Spleen (tissue), 11 donors: ENCODE data around the gene ANKFN1. TPM values are rescaled to one million over a fixed set of nuclear protein-coding genes. Genes with fewer than 3 reads are reported as not detected.

Experiments used
- DNase-seq: peaks from one replicate; pipeline ENCODE4 v3.0.0-alpha.2; 2020
- H3K27ac ChIP-seq, 8 donors: fragments of 200-600 bp; sonication (generic) in 7 of 8; 1 replicate in 4 of 8; 2 replicates in 4 of 8; pipeline versions ENCODE4 v1.5.0 to v1.8.0; 2016 to 2021; ENCODE audit warnings: inconsistent platforms in 4 of 8, mild to moderate bottlenecking in 4 of 8, moderate library complexity in 1 of 8
- H3K27me3 ChIP-seq, 7 donors: fragments of 200-600 bp; sonication (generic) in 6 of 7; replicated peaks in 1 of 7; 1 replicate in 4 of 7; 2 replicates in 3 of 7; pipeline versions ENCODE4 v1.5.0 to v1.8.0; 2016 to 2021; ENCODE audit warnings: inconsistent platforms in 3 of 7, mild to moderate bottlenecking in 1 of 7
- H3K36me3 ChIP-seq, 6 donors: fragments of 200-600 bp; sonication (generic) in 5 of 6; 1 replicate in 4 of 6; 2 replicates in 2 of 6; pipeline versions ENCODE4 v1.5.0 to v1.8.0; 2016 to 2021; ENCODE audit warnings: inconsistent platforms in 2 of 6
- H3K4me1 ChIP-seq, 6 donors: fragments of 200-600 bp; sonication (generic) in 5 of 6; 1 replicate in 3 of 6; 2 replicates in 3 of 6; pipeline versions ENCODE4 v1.5.0 to v1.8.0; 2016 to 2021; ENCODE audit warnings: inconsistent platforms in 3 of 6
- H3K4me3 ChIP-seq, 8 donors: fragments of 200-600 bp; sonication (generic) in 7 of 8; 1 replicate in 4 of 8; 2 replicates in 4 of 8; pipeline versions ENCODE4 v1.5.0 to v1.8.0; 2016 to 2021; ENCODE audit warnings: inconsistent platforms in 4 of 8, mild to moderate bottlenecking in 4 of 8, moderate library complexity in 2 of 8
- H3K9me3 ChIP-seq, 8 donors: fragments of 200-600 bp; sonication (generic) in 7 of 8; 1 replicate in 4 of 8; 2 replicates in 4 of 8; pipeline versions ENCODE4 v1.5.0 to v1.8.0; 2016 to 2021; ENCODE audit warnings: inconsistent platforms in 4 of 8
- POLR2A ChIP-seq, 3 donors: fragments of 450-650 bp; IDR thresholded peaks; one replicate each; pipeline ENCODE4 v1.5.1; 2017; ENCODE audit warnings: antibody characterized with exemption in 3 of 3, mild to moderate bottlenecking in 1 of 3
- POLR2AphosphoS5 ChIP-seq, 3 donors: sonication (generic); formaldehyde crosslinking; IDR thresholded peaks; one replicate each; pipeline ENCODE4 v1.5.1; 2017; ENCODE audit warnings: antibody characterized with exemption in 3 of 3
- WGBS, 5 donors: extraction: QIAGEN DNeasy Blood & Tissue Kit in 3 of 5; methylation state at CpG; one replicate each; pipeline versions ENCODE4 v1.1.5 to v1.1.7; 2013 to 2018; 5-methylcytosine and 5-hydroxymethylcytosine counted together
- intact Hi-C: fragments of 100-400 bp; cut with DNase I; formaldehyde crosslinking; loops from one replicate; pipeline ENCODE4 v1.15.0; 2023; ENCODE audit warnings: low total_unique reads
- polyA plus RNA-seq, 3 donors: library from polyadenylated mRNA; stranded (reverse); fragments of 200-250 nt; gene quantifications; one replicate each; pipeline ENCODE4 v1.2.1, GENCODE V29; 2013
- total RNA-seq, 7 donors: library from RNA; depleted of rRNA in 3 of 7; stranded (reverse); fragments of >200 nt in 3 of 7; fragmentation: NEBNext Ultra II Directional in 4 of 7; extraction: Animal tissue kit (Norgen Biotek cat#: 25700) in 4 of 7; gene quantifications; one replicate each; pipeline versions ENCODE4 v1.1.0 to v1.2.1, GENCODE V29; 2016 to 2021
- TF ChIP-seq, protein P1 (sequence below), 11 experiments: fragments of 200-600 bp in 7 of 11; fragments of 450-650 bp in 4 of 11; sonication (generic) in 4 of 11; IDR thresholded peaks in 8 of 11; conservative IDR thresholded peaks in 3 of 11; 1 replicate in 7 of 11; 2 replicates in 4 of 11; pipeline versions ENCODE4 v1.4.0 to v1.8.0; 2016 to 2021; ENCODE audit warnings: antibody characterized with exemption in 11 of 11, inconsistent platforms in 4 of 11, mild to moderate bottlenecking in 1 of 11
- donor health status: healthy with polysubstance abuse.
- donor health status: DM: no; HTN: no; CAD: no; lungs with moderate emphysema.
- donor health status: DM: no; HTN: no; CAD: no.
- donor health status: Bipolar disorder and iron deficiency.
- donor health status: healthy.
- donor health status: DM: no; HTN: no; CAD: no.
- donor health status: DM: yes; HTN: yes; CAD: no.

The ANKFN1 gene
- total and polyA plus RNA-seq, 10 donors = 0.19 to 0.58 TPM; not detected in 8

- 7 to 17% (median 12%) methylated on average over 1 of the region's 1 CpG for WGBS, 5 donors
- no peak for DNase-seq
- TF ChIP-seq, protein P1, sequence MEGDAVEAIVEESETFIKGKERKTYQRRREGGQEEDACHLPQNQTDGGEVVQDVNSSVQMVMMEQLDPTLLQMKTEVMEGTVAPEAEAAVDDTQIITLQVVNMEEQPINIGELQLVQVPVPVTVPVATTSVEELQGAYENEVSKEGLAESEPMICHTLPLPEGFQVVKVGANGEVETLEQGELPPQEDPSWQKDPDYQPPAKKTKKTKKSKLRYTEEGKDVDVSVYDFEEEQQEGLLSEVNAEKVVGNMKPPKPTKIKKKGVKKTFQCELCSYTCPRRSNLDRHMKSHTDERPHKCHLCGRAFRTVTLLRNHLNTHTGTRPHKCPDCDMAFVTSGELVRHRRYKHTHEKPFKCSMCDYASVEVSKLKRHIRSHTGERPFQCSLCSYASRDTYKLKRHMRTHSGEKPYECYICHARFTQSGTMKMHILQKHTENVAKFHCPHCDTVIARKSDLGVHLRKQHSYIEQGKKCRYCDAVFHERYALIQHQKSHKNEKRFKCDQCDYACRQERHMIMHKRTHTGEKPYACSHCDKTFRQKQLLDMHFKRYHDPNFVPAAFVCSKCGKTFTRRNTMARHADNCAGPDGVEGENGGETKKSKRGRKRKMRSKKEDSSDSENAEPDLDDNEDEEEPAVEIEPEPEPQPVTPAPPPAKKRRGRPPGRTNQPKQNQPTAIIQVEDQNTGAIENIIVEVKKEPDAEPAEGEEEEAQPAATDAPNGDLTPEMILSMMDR (IDR thresholded peaks at IDR 0.05 in 8 of 11, conservative IDR thresholded peaks at IDR 0.05 in 3 of 11) = no peak
- TF ChIP-seq POLR2AphosphoS5 (IDR thresholded peaks at IDR 0.05) = no peak
- no peak for TF ChIP-seq POLR2A (IDR thresholded peaks at IDR 0.05)
- Histone ChIP-seq H3K36me3 (no peaks in the 10 kb centered on the region), H3K4me3 (peak overlapping the region in 3 of 8 donors; percentile 3 to 52 (median 11)), H3K9me3 (no peaks in the 10 kb centered on the region), H3K4me1 (peaks cover 0 to 20% (median 7%) of the 10 kb centered on the region in 6 donors), H3K27me3 (no peaks in the 10 kb centered on the region), H3K27ac (peak overlapping the region in 5 of 8 donors; percentile 11 to 55 (median 40))
- intact Hi-C loops = no loop called here
Measured at GRCh38 chr17:56290802-56291118, 137.5 kb downstream of the ANKFN1 start.

DNA sequence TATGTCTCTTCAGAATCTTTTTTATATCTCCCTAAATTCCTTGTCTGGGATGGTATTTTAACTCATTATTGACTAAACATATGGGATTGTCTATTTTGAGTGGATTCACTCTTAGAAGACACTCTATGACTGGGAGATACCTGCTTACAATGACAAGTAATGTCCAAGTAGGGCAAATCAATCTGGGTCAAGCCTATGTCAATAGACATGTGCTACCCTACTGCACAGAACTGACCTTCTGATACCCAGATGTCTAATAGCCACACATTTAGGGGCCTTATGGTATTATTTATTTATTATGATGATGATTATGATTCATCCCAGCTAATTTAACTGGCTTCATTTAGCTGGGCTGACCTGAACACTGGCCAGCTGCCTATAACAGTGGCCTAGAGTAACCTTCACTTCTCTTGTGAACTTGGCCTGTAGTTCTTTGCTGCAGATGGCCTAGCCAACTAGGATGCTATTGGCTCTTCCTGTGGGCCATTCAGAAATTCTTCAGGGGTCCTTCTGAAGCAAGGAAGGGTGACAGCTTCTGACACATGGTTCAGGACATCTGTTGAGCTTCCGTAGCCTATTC lies 138.0 kb downstream of the ANKFN1 start:
- Histone ChIP-seq H3K27me3 (no peaks in the 10 kb centered on the region), H3K27ac (no peak overlapping the region), H3K4me1 (peaks cover 0 to 20% (median 7%) of the 10 kb centered on the region in 6 donors), H3K9me3 (no peaks in the 10 kb centered on the region), H3K4me3 (no peak overlapping the region), H3K36me3 (no peaks in the 10 kb centered on the region)
- intact Hi-C loops = no loop called here
- DNase-seq = no peak
- TF ChIP-seq POLR2AphosphoS5 (IDR thresholded peaks at IDR 0.05) = no peak
- no peak for TF ChIP-seq POLR2A (IDR thresholded peaks at IDR 0.05)
- TF ChIP-seq, protein P1 (IDR thresholded peaks at IDR 0.05 in 8 of 11, conservative IDR thresholded peaks at IDR 0.05 in 3 of 11) = no peak
- 78 to 95% (median 89%) methylated on average over 1 of the region's 1 CpG for WGBS, 5 donors

DNA sequence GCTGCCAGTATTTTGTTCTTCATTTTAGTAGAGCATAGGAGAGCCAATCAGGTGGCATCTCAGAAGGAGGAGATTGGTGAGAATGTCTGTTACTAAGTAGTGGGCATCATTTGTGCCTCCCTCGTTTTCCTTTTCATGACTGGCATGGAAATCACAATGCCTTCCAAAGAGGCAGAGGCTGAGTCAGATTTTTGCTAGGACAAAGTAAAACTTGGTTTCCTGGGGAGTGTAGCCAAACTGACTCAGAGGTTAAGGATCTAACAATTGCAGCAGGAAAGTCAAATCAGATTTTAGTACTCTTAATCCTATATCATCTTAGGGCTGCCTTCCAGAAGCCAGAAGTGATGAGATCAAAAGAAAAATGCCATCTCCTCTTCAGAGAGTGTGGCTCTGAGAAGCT lies 138.7 kb downstream of the ANKFN1 start:
- Histone ChIP-seq H3K27me3 (no peaks in the 10 kb centered on the region), H3K27ac (no peak overlapping the region), H3K4me3 (no peak overlapping the region), H3K9me3 (no peaks in the 10 kb centered on the region), H3K4me1 (peaks cover 0 to 23% (median 10%) of the 10 kb centered on the region in 6 donors), H3K36me3 (no peaks in the 10 kb centered on the region)
- TF ChIP-seq, protein P1 (IDR thresholded peaks at IDR 0.05 in 8 of 11, conservative IDR thresholded peaks at IDR 0.05 in 3 of 11) = no peak
- TF ChIP-seq POLR2A (IDR thresholded peaks at IDR 0.05) (no peak), POLR2AphosphoS5 (IDR thresholded peaks at IDR 0.05) (no peak)
- DNase-seq = no peak
- 41 to 88% (median 62%) methylated on average over 1 of the region's 1 CpG for WGBS, 5 donors
- intact Hi-C loops = no loop called here

DNA sequence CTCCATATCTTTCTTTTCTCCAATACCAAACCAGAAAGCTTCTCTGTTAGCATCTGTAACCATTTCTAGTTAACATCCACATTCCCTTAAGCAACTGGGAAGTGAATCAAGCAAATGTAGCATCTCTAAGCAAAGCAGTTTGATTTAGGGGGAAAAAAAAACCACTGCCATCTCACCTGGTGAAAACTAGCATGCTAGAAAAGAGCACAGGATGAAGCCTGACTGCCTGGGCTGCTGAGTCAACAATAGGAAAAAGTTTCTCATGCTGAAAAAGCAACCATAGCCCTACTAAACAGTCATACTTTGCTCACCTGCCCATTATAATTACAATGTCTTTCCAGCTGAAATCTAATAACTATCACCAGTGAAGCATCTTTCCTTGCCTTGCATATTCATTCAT lies 139.3 kb downstream of the ANKFN1 start:
- H3K27ac ChIP-seq = no peak overlapping the region
- intact Hi-C loops = no loop called here
- H3K36me3 ChIP-seq = no peaks in the 10 kb centered on the region
- no peak for DNase-seq
- H3K4me3 ChIP-seq = no peak overlapping the region
- no peaks in the 10 kb centered on the region for H3K27me3 ChIP-seq
- TF ChIP-seq, protein P1 (IDR thresholded peaks at IDR 0.05 in 8 of 11, conservative IDR thresholded peaks at IDR 0.05 in 3 of 11) = no peak
- TF ChIP-seq POLR2A (IDR thresholded peaks at IDR 0.05) (no peak), POLR2AphosphoS5 (IDR thresholded peaks at IDR 0.05) (no peak)
- H3K4me1 ChIP-seq = peaks cover 0 to 29% (median 13%) of the 10 kb centered on the region in 6 donors
- H3K9me3 ChIP-seq = no peaks in the 10 kb centered on the region
